ENCODE measurements around the gene NCKIPSD. TPM values are rescaled to one million over a fixed set of nuclear protein-coding genes. Genes with fewer than 3 reads are reported as not detected.

NCKIPSD gene
- total RNA-seq, 1 donor from 2014 or later, result 18.3 TPM

DNA sequence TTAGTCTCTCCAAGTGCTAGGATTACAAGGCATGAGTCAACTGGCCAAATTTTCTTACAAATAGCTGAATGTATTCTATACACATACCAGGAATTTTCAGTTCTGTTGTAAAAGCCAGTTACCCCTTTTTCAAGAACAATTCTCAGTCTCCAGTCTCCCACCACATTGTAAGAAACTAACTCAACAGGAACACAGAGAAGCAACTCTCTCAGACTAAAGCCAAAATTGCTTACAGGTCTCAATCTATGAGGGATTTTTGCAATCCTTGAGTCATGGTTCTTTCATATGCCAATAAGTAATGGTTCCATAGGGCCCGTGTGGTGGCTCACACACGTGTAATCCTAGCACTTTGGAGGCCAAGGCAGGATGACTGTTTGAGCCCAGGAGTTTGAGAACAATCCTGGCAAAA, 22.8 kb upstream of the NCKIPSD start:
- Histone ChIP-seq H3K79me2 (ENCODE audit: insufficient read depth, low read length) (peaks cover 97% of the 10 kb centered on the region), H3K4me2 (ENCODE audit: low read length) (peak overlapping the region; percentile 36), H4K20me1 (ENCODE audit: insufficient read depth, low read length) (peaks cover 94% of the 10 kb centered on the region), H3K9ac (ENCODE audit: low read length) (peak overlapping the region; percentile 10), H3K36me3 (ENCODE audit: insufficient read depth, low read length) (peaks cover 35% of the 10 kb centered on the region), H2AFZ (ENCODE audit: low read depth, low read length) (no peak overlapping the region), H3K27me3 (ENCODE audit: insufficient read depth, low read length) (no peaks in the 10 kb centered on the region), H3K27ac (ENCODE audit: low read depth, low read length) (peak overlapping the region; percentile 44), H3K9me3 (ENCODE audit: insufficient read depth, low read depth, low read length) (no peaks in the 10 kb centered on the region), H3K4me3 (ENCODE audit: insufficient read depth, low read depth, low read length) (no peak overlapping the region), H3K4me1 (ENCODE audit: insufficient read depth, low read length) (peaks cover 10% of the 10 kb centered on the region)
- H3K27ac Mint-ChIP-seq (ENCODE audit: unreplicated experiment), result peak overlapping the region; percentile 80
- H3K36me3 Mint-ChIP-seq (ENCODE audit: low read depth, unreplicated experiment), result peaks cover 12% of the 10 kb centered on the region
- DNase-seq (ENCODE audit: low read depth), result peak; percentile 45
- H3K27me3 Mint-ChIP-seq (ENCODE audit: low read depth, unreplicated experiment), result no peaks in the 10 kb centered on the region
- H3K4me1 Mint-ChIP-seq (ENCODE audit: low read depth, unreplicated experiment), result peaks cover 42% of the 10 kb centered on the region
- FAIRE-seq, result no peak
- H3K4me3 Mint-ChIP-seq (ENCODE audit: unreplicated experiment), result no peak overlapping the region
- no peak for TF ChIP-seq EZH2 (IDR thresholded peaks at IDR 0.05; ENCODE audit: insufficient read depth, low read length)
- TF ChIP-seq, protein P1, sequence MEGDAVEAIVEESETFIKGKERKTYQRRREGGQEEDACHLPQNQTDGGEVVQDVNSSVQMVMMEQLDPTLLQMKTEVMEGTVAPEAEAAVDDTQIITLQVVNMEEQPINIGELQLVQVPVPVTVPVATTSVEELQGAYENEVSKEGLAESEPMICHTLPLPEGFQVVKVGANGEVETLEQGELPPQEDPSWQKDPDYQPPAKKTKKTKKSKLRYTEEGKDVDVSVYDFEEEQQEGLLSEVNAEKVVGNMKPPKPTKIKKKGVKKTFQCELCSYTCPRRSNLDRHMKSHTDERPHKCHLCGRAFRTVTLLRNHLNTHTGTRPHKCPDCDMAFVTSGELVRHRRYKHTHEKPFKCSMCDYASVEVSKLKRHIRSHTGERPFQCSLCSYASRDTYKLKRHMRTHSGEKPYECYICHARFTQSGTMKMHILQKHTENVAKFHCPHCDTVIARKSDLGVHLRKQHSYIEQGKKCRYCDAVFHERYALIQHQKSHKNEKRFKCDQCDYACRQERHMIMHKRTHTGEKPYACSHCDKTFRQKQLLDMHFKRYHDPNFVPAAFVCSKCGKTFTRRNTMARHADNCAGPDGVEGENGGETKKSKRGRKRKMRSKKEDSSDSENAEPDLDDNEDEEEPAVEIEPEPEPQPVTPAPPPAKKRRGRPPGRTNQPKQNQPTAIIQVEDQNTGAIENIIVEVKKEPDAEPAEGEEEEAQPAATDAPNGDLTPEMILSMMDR (IDR thresholded peaks at IDR 0.05; ENCODE audit: insufficient read depth, low read depth, low read length), result no peak
- no peaks in the 10 kb centered on the region for H3K9me3 Mint-ChIP-seq (ENCODE audit: unreplicated experiment)

DNA sequence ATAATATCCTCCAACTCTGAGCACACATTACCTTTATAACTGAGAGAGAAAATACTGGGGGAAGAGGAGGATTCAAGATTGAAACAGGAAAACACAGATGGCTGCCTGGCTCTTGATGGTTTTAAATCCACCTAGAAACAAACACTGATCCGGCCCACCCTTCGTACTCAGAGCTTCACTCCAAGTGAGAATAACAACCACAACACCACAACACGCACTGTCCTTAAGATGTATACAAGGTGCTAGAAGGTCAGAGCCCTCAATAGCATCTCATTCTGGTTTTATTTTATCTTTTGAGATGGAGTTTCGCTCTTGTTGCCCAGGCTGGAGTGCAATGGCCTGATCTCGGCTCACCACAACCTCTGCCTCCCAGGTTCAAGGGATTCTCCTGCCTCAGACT, 21.4 kb upstream of the NCKIPSD start:
- H3K4me3 Mint-ChIP-seq (ENCODE audit: unreplicated experiment), result peak overlapping the region; percentile 6
- no peak overlapping the region for H3K4me3 ChIP-seq (ENCODE audit: insufficient read depth, low read depth, low read length)
- peak overlapping the region; percentile 80 for H3K27ac Mint-ChIP-seq (ENCODE audit: unreplicated experiment)
- H3K27me3 ChIP-seq (ENCODE audit: insufficient read depth, low read length), result no peaks in the 10 kb centered on the region
- no peaks in the 10 kb centered on the region for H3K9me3 ChIP-seq (ENCODE audit: insufficient read depth, low read depth, low read length)
- FAIRE-seq, result no peak
- peaks cover 98% of the 10 kb centered on the region for H3K79me2 ChIP-seq (ENCODE audit: insufficient read depth, low read length)
- H3K36me3 ChIP-seq (ENCODE audit: insufficient read depth, low read length), result peaks cover 31% of the 10 kb centered on the region
- H3K4me1 ChIP-seq (ENCODE audit: insufficient read depth, low read length), result peaks cover 10% of the 10 kb centered on the region
- no peak overlapping the region for H3K27ac ChIP-seq (ENCODE audit: low read depth, low read length)
- H3K27me3 Mint-ChIP-seq (ENCODE audit: low read depth, unreplicated experiment), result no peaks in the 10 kb centered on the region
- H3K36me3 Mint-ChIP-seq (ENCODE audit: low read depth, unreplicated experiment), result peaks cover 18% of the 10 kb centered on the region
- H3K4me1 Mint-ChIP-seq (ENCODE audit: low read depth, unreplicated experiment), result peaks cover 39% of the 10 kb centered on the region
- no peak overlapping the region for H3K4me2 ChIP-seq (ENCODE audit: low read length)
- no peak overlapping the region for H3K9ac ChIP-seq (ENCODE audit: low read length)
- H3K9me3 Mint-ChIP-seq (ENCODE audit: unreplicated experiment), result no peaks in the 10 kb centered on the region
- H2AFZ ChIP-seq (ENCODE audit: low read depth, low read length), result no peak overlapping the region
- peaks cover 95% of the 10 kb centered on the region for H4K20me1 ChIP-seq (ENCODE audit: insufficient read depth, low read length)
- DNase-seq (ENCODE audit: low read depth), result no peak
- TF ChIP-seq, protein P1 (IDR thresholded peaks at IDR 0.05; ENCODE audit: insufficient read depth, low read depth, low read length), result no peak
- TF ChIP-seq EZH2 (IDR thresholded peaks at IDR 0.05; ENCODE audit: insufficient read depth, low read length), result no peak

DNA sequence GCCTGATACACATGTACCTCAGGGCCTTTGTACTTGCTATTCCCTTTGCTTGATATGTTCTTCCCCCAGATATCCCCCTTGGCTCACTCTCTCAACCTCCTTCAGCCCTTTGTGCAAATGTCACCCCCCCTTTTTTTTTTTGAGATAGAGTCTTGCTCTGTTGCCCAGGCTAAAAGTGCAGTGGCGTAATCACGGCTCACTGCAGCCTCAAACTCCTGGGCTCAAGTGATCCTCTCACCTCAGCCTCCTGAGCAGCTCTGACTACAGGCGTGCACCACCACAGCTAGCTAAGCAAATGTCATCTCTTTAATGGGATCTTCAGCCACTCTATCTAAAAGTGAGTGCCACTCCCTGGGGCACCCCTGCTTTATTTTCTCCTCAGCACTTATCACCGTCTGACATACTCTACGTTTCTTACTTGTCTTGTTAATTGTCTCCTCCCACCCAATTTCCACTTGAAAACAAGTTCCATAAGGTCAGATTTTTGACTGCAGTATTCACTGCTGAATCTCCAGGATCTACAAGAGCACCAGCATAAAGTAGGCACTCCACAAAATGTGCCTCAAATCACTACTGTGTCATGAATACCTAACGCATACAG, 16.7 kb upstream of the NCKIPSD start:
- H3K4me2 ChIP-seq (ENCODE audit: low read length), result no peak overlapping the region
- H3K27ac ChIP-seq (ENCODE audit: low read depth, low read length), result no peak overlapping the region
- Mint-ChIP-seq H3K27ac (ENCODE audit: unreplicated experiment) (no peak overlapping the region), H3K27me3 (ENCODE audit: low read depth, unreplicated experiment) (no peaks in the 10 kb centered on the region), H3K4me1 (ENCODE audit: low read depth, unreplicated experiment) (peaks cover 10% of the 10 kb centered on the region), H3K9me3 (ENCODE audit: unreplicated experiment) (no peaks in the 10 kb centered on the region), H3K36me3 (ENCODE audit: low read depth, unreplicated experiment) (peaks cover 16% of the 10 kb centered on the region), H3K4me3 (ENCODE audit: unreplicated experiment) (peak overlapping the region; percentile 12)
- H3K4me1 ChIP-seq (ENCODE audit: insufficient read depth, low read length), result peaks cover 11% of the 10 kb centered on the region
- TF ChIP-seq EZH2 (IDR thresholded peaks at IDR 0.05; ENCODE audit: insufficient read depth, low read length), result no peak
- TF ChIP-seq, protein P1 (IDR thresholded peaks at IDR 0.05; ENCODE audit: insufficient read depth, low read depth, low read length), result no peak
- H3K36me3 ChIP-seq (ENCODE audit: insufficient read depth, low read length), result peaks cover 23% of the 10 kb centered on the region
- FAIRE-seq (no peak), DNase-seq (ENCODE audit: low read depth) (no peak)
- H4K20me1 ChIP-seq (ENCODE audit: insufficient read depth, low read length), result peaks cover 98% of the 10 kb centered on the region
- H3K79me2 ChIP-seq (ENCODE audit: insufficient read depth, low read length), result peaks cover 98% of the 10 kb centered on the region
- no peak overlapping the region for H2AFZ ChIP-seq (ENCODE audit: low read depth, low read length)
- H3K9me3 ChIP-seq (ENCODE audit: insufficient read depth, low read depth, low read length), result no peaks in the 10 kb centered on the region
- H3K4me3 ChIP-seq (ENCODE audit: insufficient read depth, low read depth, low read length), result no peak overlapping the region
- no peaks in the 10 kb centered on the region for H3K27me3 ChIP-seq (ENCODE audit: insufficient read depth, low read length)
- H3K9ac ChIP-seq (ENCODE audit: low read length), result no peak overlapping the region

Data from astrocyte (in vitro differentiated cells and primary cell).